Thyroid gland (tissue), 4 donors: ENCODE measurements around the gene TTC8.

Experiments used
- CTCF ChIP-seq, 6 experiments: fragments of 200-600 bp in 3 of 6; fragments of 450-650 bp in 3 of 6; sonication (generic) in 3 of 6; IDR thresholded peaks; one replicate each; pipeline ENCODE4 v1.5.1; 2016 to 2019; ENCODE audit warnings: antibody characterized with exemption in 6 of 6, mild to moderate bottlenecking in 2 of 6, inconsistent platforms in 1 of 6, moderate library complexity in 1 of 6
- POLR2A ChIP-seq, 2 donors: fragments of 450-650 bp; IDR thresholded peaks; one replicate each; pipeline ENCODE4 v1.6.1; 2017; ENCODE audit warnings: antibody characterized with exemption in 2 of 2, mild to moderate bottlenecking in 2 of 2, moderate library complexity in 1 of 2

GRCh38 chr14:88790501-88791251 lies 33.8 kb upstream of the TTC8 start:
- no peak for TF ChIP-seq POLR2A (IDR thresholded peaks at IDR 0.05)
- no peak for TF ChIP-seq CTCF (IDR thresholded peaks at IDR 0.05)
